ENCODE measurements around the gene MMP24.

MMP24 gene

DNA sequence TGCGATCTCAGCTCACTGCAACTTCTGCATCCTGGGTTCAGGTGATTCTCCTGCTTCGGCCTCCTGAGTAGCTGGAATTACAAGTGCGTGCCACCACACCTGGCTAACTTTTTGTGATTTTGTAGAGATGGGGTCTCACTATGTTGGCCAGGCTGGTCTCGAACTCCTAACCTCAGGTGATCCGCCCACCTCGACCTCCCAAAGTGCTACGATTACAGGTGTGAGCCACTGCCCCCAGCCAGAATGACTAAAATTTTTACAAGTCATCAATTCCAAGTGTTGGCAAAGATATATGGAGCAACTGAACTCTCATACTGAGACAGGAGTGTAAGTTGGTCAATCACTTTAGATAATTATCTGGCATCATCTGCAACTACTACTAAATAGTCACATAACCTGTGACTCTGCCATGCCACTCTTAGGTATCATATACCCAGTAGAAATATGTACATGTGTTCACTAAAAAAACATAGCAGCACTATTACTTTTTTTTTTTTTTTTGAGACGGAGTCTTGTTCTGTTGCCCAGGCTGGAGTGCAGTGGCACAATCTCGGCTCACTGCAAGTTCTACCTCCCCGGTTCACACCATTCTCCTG is 55.1 kb downstream of the MMP24 start:
- DNase-seq = no peak

DNA sequence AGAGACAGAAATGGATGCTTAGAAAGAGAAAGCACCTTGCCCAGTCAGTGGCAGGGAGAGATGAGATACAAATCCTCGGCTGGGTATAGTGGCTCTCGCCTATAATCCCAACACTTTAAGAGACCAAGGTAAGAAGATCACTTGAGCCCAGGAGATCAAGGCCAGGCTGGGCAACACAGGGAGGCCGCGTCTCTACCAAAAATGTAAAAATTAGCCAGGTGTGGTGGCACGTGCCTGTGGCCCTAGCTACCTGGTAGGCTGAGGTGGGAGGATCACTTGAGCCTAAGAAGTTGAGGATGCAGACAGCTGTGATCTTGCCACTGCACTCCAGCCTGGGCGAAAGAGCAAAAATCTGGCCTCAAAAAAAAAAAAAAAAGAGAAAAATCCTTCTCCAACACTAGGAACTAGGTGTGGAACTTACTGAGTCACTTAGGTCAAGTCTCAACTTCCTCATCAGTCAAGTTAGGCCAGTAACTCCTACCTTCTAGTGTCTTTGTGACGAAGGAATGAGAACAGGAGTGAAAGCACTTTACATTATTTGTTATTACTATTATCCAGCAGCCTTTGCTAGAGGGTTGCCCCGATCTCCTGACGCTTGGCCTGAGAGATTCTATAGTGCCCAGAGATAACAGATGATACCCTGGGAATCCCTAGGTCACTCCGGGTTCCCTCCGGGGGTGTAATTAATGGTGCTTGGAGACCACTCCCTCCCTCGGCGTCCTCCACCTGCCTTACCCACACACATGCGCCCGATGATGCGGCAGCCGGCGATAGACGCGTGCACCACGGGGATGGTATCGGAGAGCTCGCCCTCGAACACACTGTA is 57.2 kb downstream of the MMP24 start:
- DNase-seq = no peak

- DNase-seq = peak; percentile 82 to 83
Measured at GRCh38 chr20:35284267-35284991, 57.9 kb downstream of the MMP24 start, which contains the start of gene EIF6. EIF6 (minus strand) TSS chr20:35284772; CDS start chr20:35284487, 285 bp downstream.

- DNase-seq = no peak
Measured at GRCh38 chr20:35284992-35285805, 58.7 kb downstream of the MMP24 start.

DNA sequence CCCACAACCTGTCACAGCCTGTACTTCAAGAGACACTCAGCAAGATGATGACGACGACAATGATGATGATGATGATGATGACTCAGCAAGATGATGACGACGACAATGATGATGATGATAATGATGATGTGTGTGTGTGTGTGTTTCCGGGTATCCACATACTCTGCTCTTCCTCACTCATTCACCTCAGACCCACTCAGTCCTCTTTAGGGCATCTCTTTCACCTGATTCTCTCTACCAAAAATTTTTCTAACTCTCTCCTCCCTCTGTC is 59.3 kb downstream of the MMP24 start:
- no peak for DNase-seq

DNA sequence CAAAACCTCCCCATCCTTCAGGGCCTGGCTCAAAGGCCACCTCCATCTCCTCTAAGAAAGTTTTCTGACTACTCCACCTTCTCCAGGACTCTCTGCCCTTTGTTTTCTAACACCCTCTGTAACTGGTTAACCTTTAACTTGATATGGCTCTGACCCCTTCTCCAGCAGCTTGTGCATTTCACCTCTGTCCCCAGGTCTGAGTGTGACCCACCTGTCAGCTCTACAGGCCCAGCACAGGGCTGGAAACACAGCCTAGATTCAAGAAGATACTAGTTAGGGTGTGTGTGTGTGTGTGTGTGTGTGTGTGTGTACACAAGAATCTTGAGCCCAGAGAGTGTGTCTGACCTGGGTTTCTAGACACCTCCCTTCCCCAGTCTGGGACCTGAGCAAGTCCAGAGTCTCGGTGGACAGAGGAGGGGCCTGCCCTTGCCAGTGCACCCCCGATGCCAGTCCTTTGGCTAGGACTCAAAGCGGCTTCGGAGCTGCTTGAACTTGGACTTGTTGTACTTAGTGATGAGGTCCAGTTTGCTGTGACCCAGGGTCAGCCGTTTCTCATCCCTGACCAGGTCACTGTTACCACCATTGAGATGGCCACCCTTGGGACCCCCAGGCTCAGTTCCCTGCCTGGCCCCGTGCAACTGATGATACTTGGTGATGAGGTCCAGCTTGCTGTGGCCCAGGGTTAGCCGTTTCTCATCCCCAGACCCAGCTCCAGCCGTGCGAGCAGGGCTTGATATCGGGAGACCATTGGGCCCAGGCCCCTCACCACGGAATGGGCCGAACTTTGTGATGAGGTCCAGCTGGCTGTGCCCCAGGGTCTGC is 59.8 kb downstream of the MMP24 start:
- no peak for DNase-seq

GRCh38 chr20:35286899-35287508 is 60.5 kb downstream of the MMP24 start:
- no peak for DNase-seq

- no peak for DNase-seq
Measured at GRCh38 chr20:35287509-35288324, 61.2 kb downstream of the MMP24 start.

GRCh38 chr20:35288325-35289060 is 62.0 kb downstream of the MMP24 start:
- no peak for DNase-seq

DNA sequence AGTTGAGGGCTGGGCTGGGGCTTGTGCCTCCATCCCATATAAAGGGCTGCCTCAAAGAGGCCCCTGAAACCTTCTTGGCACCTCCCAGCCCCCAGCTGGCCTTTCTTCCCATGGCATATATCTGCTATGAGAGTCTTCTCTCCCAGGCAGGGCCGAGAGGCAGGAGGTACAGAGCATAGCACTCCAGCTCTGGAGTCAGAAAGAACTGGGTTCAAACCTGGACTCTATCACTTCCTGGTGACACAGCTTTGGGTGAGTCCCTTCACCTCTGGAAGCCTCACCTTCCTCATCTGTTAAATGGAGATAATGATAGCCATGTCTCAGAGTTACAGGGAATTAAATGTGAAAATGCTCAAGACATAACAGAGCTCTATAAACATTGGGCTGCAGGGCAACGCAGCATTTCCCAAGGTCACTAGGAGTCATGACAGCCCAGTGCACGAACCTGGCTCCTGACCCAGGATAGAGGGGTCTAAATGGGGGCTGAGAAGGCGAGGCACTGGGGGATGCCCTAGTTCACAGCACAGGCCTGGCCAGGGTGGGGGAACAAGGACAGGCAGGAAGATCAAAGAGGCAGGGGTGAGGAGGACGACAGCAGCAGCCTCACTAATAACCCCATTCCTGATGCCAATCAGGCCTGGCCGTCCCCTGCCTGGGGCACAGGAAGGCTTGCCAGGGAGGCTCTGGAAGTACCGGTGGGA is 63.8 kb downstream of the MMP24 start:
- DNase-seq = no peak

DNA sequence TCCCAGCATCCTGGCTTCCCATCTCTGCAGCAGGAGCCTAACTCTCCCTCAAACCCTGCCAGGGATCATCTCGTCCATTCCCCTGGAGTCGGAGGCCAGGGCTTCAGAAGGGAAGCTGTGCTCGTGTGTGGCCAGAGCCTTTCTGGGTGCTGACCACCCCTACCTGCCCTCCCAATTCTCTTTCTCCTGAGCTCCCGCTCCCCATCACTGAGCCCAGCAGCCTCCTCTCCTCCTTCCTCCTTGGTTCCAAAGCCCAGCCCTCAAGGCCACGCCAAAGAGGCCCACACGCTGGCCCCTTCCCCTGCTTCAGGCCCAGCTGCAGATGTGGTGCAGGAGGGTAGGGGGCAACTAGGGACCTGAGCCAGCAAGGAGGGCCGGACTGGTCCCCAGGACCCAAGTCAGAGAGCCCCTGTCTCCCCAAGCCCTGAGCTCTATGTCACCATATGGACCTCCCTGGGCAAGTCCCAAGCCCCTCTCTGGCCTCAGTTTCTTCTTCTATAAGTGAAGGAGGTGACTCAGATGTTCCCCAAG is 64.5 kb downstream of the MMP24 start:
- no peak for DNase-seq

DNA sequence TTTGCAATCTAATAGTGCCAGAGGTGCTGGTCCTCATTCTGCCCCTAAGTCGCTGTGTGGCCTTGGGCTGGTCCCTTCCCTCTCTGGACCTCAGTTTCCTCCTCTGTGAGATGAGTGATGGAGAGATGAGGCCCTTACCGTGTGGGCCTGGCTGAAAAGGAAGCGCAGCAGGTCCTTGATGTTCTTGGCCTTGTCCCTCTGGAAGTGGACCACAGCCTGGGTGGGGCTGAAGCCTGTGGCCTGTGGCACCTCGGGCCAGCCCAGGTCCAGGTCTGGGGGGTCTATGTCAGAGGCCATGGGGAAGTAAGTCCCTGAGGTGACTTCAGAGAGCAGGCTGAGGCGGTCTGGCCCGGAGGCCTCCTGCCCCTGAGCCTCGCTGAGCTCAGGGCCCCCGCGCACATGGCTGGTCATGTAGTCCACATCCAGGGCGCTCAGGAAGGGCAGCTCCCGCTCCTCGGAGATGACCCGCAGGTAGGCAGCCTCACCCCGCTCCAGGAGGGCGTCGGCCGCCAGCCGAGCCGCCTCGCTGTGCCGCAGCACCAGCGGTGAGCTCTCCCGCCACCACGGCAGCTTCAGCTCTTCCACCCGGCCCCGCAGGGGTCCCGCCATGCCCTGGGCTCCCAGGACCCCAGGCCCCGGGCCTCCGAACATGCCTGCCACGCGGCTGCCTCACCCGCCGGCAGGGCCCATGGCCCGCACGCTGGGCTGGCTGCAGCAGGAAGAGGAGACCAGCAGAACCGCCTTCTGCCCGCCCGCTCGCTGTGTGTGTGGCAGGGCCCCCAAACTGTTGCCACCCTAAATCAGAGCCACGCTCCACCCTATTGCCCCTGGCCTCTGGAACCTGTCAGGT is 65.4 kb downstream of the MMP24 start, which contains the start of gene FAM83C:
TSS of gene FAM83C (minus strand) at position 772 of the 850 bp plus-strand sequence. CDS start at position 651, 121 bp downstream.
- DNase-seq = no peak

- DNase-seq = no peak
Measured at GRCh38 chr20:35292504-35293285, 66.2 kb downstream of the MMP24 start.

GRCh38 chr20:35293303-35294292 is 67.1 kb downstream of the MMP24 start:
- no peak for DNase-seq

DNA sequence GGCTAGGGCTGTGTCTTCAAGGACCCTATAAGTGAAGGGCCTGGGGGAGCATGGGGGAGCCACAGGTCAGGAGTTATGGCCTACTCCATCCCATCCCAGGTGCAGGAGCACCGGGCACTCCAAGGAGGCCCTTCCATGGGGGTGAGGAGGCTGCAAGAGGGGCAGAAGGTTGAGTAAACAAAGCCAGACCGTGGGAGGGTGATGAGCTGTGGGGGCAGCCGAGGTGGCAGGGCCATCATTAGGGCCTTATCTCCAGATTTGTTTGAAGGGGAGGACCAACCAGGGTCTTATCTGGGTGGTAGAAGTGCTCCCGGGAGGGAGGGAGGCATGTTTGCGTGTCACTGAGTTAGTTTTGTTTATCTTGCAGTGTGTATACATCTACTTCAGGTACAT is 67.8 kb downstream of the MMP24 start:
- DNase-seq = no peak

DNA sequence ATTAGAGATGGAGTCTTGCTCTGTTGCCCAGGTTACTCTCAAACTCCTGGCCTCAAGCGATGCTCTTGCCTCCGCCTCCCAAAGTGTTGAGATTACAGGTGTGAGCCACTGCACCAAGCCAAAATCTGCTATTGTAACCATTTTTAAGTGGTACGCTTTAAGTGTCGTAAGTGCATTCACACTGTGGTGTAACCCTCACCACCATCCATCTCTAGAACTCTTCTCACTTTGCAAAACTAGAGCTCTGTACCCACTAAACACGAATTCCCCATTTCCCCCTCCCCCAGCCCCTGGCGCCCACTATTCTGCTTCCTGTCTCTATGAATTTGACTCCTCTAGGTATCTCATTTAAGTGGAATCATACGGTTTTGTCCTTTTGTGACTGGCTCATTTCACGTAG is 68.6 kb downstream of the MMP24 start:
- DNase-seq = no peak

Data from stimulated activated CD4-positive, alpha-beta T cell treated with anti-CD3 and anti-CD28 coated beads, Interleukin-2, amount 100 ng/mL, for 24 hours (primary cell).